ACHN (cell line): ENCODE results near the gene P2RY14.
"Not testable (repeated sequence)": the region's sequence is repeated elsewhere in the genome, so short reads cannot be mapped to it uniquely, and the experiment has no call there.

Experiments
- DNase-seq: peaks from one replicate; pipeline ENCODE4 v3.0.0-alpha.2; 2015
- in situ Hi-C: cut with HindIII; loops from 2 replicates; pipeline ENCODE4 v1.10.0; 2017; ENCODE audit warnings: low sequenced_read_pairs, low pct_ligation_motif_present, low pct_unique_long_range_greater_than_20kb

P2RY14 gene

DNA sequence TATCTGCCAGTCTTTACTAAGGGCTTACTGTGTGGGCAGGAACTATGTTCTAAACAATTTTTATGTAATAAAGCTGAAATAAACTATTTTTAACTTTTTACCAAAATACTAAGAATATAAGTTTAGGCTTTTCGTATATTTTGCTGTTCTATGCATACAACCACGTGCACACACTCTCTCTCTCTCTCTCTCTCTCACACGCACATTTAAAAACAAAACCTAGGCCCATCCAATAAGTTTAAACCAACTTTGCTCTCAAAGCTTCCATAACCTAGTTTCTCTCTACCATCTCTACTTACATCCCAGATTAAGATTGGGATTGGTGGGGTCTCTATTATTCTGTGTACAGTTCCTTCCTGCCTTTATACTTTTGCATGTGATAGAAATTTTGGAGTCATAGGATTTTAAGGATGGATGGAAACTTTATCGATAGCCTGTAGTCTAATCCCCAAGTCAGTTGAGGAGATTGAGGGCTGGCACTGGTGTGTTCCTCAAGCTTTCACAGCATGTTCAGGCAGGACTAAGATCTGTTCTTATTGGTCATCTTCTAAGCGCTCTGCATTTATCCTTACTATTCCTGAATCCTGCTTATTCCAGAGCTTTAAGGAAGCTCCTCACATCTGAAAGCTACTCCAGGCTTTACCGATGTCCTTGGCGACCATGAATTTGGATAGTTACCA, 77.2 kb downstream of the P2RY14 start:
- in situ Hi-C loops: no loop called here

DNA sequence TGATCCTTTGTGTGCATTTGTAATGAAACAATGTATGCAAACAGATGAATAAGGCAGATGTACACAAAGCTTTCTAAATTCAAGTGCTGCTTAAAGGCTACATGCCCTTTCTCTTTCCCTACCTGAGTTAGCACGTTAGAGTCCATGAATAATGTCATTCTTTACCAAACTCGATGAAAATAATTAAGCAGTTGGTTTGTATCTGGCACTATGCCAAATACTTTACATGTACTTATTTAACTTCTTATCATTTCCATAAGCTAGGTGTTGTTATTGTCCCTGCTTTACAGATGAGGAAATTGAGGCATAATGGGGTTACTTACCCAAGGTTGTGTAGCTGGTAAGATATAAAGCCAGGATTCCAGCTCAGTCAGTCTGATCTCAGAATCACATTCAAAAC, 77.8 kb downstream of the P2RY14 start:
- DNase-seq: no peak
- in situ Hi-C loops: no loop called here

More for the DNA sequence above, 77.2 kb downstream of the P2RY14 start:
- DNase-seq: no peak

DNA sequence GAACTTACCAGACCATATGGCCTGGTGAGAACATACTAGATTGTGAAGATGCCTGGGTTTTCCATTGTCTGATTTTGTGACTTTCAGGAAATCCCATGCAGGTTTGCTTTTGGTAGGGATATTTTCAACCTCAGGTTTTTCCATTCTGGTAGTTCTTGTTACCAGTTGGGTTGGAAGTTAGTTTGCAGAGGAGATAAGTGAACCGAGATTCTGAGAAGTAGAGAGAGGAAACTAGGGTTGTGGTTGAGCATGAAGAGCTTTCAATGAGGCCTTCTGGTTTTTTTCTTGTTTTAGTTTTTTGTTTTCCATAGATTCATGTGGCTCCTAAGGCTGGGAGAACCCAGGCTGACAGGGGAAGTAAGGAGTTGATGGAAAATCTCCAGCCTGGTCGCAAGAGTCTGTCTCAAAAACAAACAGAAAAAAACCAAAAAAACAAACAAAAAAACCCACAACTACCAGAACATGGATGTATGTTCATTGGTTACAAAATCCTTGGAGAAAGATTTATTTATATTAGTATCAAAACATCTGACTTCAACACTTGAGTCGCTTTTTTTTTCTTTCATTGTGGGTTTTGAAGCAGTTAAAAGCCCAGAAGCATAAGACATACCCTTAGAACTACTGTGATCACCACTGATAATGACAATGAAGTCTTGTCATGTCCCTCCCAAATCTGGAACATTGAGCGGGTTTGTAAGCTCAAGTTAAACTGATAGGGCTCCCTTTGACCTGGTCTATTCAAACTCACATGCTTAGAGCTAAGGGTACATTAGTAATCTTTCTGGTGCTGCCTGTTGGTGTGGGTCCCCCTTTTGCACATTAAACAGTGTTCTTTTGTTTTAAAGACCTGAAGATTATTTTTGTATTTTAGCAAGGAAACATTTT, 78.5 kb downstream of the P2RY14 start:
- DNase-seq: no peak
- in situ Hi-C loops: no loop called here

DNA sequence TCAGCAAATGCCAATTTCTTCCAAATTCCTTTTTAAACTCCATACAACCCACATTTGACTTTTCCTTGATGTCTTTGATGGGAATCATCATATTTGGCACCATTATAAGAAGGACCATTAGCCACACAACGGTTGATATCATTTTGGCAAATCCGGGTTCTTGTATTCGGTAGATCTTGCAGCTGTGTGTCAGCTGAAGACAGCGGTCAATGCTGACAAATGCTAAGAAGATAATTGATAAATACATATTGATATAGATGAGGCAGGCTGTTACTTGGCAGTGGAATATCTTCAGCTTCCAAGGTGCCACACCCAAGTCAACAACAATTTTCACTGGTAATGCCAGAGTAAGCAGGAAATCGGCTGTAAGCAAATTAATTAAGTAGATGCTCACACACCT, 79.5 kb downstream of the P2RY14 start:
- in situ Hi-C loops: no loop called here

DNA sequence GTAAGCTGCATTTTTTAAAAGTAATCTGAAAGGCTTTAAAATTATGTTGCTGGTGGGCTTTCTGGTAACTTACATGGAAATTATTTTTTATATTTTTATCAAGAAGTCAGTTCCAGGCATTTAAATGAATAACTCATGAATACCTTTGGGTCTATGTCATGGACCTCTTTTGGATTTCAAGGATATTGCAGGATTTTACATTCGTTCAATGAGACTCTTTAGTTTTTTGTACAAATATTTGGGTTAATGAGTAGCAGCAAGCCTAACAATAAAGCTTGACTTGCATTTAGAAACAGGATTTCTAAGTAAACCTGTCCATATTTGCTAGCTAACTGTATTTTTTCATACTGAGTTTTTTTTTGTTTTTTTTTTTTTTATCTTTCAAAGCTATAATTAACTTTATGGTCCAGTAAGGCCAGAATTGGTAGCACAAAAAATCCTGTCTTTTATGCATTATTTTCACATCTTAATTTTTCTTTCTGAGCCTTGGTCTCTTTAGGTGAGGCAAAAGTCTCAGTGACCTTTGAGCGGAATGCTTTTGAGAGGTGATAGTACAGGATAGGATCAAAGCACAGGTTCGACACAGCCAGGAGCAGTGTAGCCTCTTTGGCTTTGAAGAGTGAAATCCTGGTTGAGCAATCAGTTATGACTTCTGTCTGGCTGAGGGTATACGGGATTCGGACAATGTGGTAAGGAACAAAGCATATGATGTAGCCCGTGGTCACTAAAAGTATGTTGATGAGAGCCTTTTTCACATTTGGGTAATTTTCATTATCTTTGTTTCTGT, 80.2 kb downstream of the P2RY14 start:
- peak; percentile 8 for DNase-seq
- in situ Hi-C loops: no loop called here

More for the DNA sequence above, 79.5 kb downstream of the P2RY14 start:
- no peak for DNase-seq

DNA sequence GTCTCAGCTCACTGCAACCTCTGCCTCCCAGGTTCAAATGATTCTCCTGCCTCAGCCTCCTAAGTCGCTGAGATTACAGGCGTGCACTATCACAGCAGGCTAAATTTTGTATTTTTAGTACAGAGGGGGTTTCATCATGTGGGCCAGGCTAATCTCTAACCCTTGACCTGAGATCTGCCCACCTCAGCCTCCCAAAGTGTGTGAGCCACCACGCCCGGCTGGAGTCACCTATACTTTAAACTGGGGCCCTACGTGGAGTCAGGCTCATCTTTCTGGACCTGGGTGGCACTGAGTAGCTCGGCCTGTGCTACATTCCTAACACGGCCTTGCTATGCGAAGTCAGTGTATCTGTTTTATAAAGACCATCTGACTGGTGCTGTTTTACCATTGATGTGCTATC, 81.1 kb downstream of the P2RY14 start:
- no peak for DNase-seq
- in situ Hi-C loops: no loop called here

DNA sequence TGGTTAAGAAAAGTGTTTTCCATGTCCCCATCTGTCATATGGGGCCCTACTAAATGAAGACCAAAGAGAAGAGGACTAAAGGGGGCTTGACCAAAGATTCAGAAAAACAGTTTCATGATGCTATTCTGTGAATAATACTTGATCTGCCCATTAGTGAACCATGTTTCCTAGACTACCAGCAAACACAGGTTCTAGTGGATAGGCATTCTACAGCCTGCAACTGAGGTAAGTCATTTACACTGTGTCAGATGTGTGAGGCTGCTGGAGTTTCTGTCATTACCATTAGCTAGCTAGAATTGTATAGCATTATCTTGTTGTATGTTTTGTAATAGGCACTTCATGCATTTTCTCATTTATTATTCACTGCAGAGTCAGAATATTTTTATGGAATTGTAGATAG, 81.9 kb downstream of the P2RY14 start:
- in situ Hi-C loops: no loop called here
- DNase-seq: no peak

DNA sequence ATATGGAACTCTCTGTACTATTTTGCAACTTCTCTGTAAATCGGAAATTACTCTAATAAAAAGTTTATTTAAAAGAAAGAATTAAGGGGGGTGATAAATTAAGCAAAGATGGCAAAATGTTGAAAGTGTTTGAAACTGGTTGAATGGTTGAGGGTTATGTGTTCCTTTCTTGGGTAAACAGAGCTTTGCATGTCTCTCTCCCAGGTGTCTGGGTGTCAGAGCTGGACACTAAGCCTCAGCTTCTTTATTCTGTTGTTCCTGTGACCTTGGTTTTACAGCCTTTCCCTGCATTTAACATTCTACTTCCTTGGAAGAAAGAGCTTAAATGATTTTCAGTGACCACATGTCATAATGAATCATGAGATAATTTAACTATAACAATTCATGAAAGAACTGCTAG, 82.5 kb downstream of the P2RY14 start:
- no peak for DNase-seq
- in situ Hi-C loops: no loop called here

DNA sequence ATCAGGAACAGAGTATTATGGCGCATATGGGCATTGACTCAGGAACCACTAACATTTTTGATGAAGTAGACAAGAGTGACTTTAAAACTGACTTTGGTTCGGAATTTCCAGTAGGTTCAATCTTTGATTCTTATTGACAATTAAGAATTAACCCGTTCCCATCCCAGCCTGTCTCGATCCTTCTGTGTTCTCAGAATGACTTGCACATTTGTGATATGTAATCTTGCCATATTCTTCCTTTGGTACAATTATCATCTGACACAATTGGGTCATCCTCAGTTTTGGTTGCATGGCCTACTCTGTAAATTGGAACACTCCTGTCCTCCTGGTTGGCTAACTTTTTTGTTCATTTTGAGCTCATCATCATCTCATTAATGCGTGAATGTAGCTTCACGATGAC, 85.8 kb downstream of the P2RY14 start:
- no peak for DNase-seq
- in situ Hi-C loops: no loop called here

DNA sequence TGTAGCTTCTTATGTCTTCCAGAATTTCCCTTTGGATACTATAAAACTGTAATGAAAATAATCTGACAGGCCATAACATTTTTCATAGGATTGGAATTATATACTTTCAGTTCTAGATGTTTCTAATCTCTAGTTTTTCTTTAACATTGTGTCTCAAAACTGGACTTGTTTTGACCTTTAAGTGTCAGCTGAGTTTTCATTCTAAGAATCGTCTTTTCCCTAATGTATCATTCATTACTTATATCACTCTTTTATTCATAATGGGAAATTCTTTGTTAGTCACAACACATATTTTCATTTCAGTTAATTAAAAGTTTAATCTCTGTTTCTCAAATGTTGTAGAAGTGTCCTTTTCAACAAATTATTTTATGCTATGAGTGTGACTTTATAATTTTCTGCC, 87.2 kb downstream of the P2RY14 start:
- DNase-seq: no peak
- in situ Hi-C loops: no loop called here

DNA sequence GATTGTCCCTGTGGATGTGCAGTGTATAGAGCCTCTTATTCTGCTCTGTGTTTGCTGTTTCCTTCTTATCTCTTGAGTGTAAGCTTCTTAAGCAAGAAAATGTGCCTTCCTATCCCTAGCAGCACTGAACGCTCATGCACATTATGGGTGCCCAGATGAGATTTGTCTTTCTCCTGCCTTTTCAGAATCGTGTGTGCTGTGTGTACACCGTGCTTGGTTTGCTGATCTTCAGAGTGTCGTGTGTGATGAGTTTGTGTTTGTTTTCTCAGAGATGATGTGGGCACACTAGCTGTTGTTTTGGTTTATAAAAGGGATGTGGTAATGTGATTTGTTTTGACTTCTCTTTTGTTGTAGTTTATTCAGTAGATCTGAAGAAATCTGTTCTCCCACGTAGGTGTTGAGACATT, 95.1 kb downstream of the P2RY14 start:
- DNase-seq: no peak
- in situ Hi-C loops: no loop called here

DNA sequence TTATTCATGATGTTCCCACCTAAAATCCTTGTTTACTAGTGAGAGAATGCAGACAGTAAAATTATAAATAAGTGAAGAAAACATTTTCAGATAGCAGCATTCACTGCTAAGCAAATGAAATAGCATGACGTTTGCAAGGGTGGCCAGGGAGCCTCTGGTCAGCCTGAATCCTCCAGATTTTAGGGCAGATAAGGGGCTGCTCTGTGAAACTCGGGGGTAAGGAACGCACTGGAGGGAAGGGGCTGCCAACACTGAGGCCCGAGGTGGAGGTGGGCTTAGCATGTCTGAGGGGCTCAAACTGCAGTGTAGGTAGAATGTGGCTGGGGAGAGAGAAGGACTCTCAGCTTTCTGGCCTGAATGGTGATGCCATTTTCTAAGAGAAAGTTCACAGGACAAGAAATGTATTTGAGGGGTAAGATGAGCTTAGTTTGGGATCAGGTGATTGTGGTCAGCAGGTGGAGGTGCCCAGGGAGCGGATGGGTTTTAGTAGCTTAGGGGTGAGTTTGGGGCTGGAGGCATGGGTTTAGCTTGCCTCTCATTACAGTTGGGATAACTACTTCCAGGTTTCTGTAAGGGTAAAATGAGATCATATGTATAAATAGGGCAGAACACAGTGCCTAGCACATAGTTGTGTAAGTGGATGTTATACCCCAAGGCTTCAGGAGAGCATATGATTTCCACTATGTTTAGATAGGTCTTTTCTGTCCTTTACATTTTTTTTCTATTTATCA, 95.8 kb downstream of the P2RY14 start:
- no peak for DNase-seq
- in situ Hi-C loops: no loop called here

DNA sequence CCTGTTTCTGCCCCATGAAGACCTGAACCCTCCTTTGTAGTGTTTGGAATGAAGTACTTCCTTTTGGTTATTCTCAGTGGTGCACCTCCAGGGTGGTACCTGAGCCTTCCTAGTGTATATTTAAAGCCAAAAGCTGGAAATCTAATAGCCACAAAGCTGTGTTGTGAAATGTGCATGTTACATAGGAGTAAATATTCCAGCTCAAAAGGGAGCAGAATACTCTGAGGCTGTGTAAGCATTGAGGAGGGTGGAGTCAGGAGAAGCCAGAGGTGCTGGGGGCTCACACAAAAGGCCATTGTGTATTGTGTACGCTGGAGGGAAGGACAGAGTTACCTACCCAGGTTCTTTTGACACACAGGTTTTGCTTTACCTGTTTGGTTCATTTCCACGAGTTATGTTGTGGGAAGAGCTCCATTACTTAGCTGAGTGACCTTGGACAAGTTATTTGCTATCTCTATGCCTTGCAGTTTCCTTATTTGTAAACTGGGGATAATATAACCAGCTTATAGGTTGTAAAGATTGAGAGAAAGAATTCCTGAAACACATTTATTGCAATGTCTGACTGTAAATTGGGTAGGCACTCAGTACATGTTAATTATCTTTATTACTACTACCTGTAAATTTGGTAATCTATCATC, 100.0 kb downstream of the P2RY14 start:
- in situ Hi-C loops: no loop called here
- no peak for DNase-seq

DNA sequence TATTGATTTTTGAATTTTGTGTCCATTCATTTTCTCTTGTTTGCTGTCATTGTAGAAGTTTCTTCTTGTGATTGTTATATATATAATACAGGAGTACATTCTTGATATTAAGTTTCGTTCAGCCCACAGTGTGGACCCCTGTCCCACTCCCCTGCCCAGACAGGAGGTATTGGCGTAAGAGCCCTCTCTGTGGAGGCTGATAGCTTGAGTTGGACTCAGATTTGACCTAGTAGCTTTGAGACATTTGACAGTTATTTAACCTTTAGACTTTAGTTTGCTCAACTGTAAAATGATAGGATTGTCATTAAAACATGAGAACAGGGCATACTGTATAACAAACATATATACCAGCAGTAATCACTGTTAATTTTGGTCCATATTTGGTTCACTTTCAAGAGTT, 102.4 kb downstream of the P2RY14 start:
- DNase-seq: no peak
- in situ Hi-C loops: no loop called here

DNA sequence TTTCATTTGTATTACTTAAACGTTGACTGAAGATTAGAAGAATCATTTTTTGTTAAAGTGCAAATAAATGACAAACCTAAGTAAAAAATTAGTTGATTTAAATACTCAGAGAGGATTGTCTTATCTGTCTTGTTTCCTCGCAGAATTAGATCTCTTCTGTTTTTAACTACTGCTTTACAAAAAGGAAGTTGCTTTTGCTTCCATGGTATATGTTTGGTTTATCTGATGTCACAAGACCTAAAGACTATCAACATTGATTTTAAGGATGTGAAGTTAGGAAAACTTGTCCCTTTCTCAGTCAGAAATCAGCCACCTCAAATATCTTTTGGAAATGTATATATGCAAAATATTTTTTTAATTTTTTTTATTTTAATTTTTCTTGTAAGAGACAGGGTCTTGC, 104.0 kb downstream of the P2RY14 start:
- in situ Hi-C loops: no loop called here
- no peak for DNase-seq

DNA sequence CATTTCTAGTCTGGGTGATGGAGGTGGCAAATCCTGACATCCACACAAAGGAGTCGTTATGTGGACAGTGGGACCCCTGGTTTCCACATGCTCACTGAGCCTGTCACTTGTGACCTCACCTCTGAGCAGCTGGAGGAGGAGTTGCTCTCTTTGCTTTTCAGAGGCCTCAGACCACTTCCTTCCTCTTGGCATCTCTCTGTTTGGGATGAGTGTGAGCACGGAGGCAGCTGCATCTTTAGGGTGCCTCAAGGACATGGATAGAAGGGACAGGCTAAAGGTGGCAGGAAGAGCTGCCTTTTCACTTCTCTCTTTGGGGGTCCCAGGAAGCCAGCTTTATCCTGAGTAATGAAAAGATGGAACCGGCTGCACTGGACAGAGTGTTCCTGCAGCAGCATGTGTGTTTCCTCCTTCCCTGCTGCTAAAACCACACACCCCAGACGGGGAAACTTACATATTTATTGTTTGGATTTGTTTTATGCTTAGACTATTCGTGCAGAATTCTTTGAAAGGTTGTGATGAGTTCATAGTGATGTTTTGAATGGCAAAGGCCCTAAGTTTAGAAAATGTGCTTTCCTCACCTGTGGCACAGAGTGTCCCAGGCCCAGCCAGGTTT, 107.1 kb downstream of the P2RY14 start:
- DNase-seq: no peak
- in situ Hi-C loops: no loop called here

DNA sequence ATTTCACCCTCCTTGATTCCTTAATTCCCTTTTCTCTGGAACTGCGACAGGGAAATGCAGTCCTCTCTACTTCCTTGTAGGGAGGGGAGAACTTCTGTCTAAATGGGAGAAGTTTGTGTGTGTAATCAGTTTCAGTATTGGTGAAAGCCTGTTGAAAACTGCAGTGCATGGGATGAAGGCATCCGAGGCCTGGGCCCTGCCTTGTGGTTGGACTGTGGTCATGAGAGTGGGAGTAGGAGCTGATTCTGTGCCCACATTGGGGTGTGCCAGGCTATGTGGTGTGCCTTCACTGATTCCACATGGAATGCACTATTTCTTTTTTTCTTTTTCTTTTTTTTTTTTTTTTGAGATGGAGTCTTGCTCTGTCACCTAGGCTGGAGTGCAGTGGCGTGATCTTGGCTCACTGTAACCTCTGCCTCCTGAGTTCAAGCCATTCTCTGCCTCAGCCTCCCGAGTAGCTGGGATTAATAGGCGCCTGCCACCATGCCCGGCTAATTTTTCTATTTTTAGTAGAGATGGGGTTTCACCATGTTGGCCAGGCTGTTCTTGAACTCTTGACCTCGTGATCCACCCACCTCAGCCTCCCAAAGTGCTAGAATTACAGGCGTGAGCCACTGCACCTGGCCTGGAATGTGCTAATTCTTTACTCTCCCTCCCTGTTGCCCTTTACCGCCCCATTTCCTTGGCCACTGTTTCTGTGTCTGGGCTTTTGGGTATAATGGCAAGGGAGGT, 108.2 kb downstream of the P2RY14 start:
- DNase-seq, in situ Hi-C loops: not testable (repeated sequence)
